HG02623 (cell line): ENCODE results near the gene CPOX.
A peak's percentile ranks its signal among the peaks of the same experiment; 100 is the strongest.
"Not testable (repeated sequence)": the region's sequence is repeated elsewhere in the genome, so short reads cannot be mapped to it uniquely, and the experiment has no call there.

Experiments used
- ATAC-seq: cut with Tn5 transposase; IDR thresholded peaks from one replicate; pipeline ENCODE4 v1.9.1; 2021; ENCODE audit warnings: moderate library complexity; ENCODE audit not compliant: unreplicated experiment

CPOX gene

DNA sequence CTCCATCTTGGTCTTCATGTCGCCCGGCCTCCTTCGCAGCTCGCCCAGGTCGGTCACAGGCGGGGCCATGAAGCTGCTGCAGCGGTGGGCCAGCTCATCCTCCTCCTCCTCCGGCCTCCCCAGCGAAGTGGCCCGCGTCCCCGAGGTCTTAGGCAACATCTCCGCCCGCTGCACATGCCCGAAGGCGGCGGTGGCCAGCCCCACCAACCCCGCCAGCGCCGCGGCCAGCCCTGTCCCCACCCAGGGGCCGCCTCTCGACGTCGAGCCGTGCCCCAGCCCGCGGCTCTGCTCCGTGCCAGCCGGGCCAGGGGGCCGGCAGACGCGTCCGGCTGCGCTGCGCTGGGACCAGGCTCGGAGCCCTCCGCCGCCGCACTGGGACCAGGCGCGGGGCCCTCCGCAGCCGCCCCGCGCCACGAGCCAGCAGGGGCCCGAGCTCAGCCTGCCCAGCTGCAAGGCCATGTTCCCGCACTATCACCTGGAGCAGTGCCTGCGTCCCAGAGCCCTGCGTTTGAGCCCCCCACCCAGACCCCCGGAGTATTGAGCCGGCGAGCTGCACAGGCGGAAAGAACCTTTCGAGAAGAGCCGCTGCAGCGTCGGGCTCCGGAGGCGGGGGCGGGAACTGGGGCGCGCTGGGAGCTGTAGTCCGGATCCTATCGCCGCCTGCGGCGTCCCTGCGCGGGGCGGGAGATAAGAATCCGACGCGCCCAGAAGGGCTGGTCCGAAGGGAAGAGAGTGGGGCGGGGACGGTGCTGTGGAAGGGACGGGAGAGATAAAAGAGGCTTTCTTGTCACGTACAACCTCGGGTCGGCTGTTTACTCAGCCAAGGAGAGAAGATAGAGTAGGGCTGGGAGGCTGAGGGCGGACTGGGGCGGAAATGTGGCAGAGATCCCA is at the start of gene CPOX:
Gene CPOX, minus strand, starts transcription at position 566 of the 891 bp plus-strand sequence. Its CDS starts 107 bp downstream, at position 459.
- peak; percentile 96 for ATAC-seq

- not testable (repeated sequence) for ATAC-seq
These were observed 49.4 kb upstream of the CPOX start for GRCh38 chr3:98642769-98643168.

GRCh38 chr3:98641756-98642155 is 48.3 kb upstream of the CPOX start:
- not testable (repeated sequence) for ATAC-seq

DNA sequence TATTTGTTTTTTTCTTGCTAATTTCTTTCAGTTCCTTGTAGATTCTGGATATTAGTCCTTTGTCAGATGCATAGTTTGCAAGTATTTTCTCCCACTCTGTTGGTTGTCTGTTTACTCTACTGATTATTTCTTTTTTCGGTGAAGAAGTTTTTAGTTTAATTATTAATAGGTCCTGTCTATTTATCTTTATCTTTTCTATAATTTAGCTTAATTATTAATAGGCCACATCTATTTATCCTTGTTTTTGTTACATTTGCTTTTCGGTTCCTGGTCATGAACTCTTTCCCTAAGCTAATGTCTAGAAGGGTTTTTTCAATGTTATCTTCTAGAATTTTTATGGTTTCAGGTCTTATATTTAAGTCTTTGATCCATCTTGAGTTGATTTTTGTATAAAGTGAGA is 45.1 kb upstream of the CPOX start:
- not testable (repeated sequence) for ATAC-seq

DNA sequence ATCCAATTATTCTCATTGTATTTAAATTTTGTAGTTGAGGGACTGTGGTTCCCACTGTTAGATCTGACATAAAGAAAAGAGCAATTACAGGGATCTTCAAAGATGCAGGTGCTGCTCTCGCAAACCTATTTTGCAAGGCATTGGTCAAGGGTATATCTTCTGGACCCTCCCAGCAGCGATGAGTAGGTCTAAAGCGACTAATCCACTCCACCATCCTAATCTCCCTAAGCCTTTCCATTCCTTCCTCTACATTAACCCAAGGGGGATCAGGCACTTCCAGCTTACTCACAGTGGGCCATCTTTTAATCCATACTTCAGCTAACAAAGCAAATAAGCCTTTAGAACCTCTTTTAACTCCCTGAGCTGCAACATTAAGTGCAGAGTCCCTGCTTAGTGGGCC is 37.0 kb upstream of the CPOX start:
- ATAC-seq = no peak

DNA sequence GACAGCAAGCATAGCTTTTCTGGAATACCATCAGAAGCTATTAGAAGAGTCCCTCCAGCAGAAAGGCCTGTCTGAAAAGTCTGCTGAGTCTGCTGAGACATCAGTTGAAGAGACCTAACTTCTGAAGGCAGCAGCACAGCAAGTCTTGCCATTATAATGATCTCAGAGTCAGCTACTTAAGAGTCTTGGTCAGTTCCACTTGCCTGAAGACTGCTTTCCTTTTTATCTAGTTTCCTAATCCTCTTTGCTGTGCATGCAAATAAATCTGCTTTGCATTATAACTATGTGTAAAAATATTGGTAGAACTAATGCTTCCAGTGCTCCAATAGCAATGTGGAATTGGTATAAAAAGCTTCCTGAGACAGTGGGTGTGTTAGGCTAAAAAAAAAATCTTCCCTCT is 34.9 kb upstream of the CPOX start:
- ATAC-seq = no peak

GRCh38 chr3:98626151-98626550 is 32.7 kb upstream of the CPOX start:
- no peak for ATAC-seq

- no peak for ATAC-seq
These were observed 30.3 kb upstream of the CPOX start for GRCh38 chr3:98623572-98624280.

GRCh38 chr3:98617841-98618240 is 24.4 kb upstream of the CPOX start:
- no peak for ATAC-seq

- no peak for ATAC-seq
These were observed 20.2 kb upstream of the CPOX start for GRCh38 chr3:98613616-98614015.

DNA sequence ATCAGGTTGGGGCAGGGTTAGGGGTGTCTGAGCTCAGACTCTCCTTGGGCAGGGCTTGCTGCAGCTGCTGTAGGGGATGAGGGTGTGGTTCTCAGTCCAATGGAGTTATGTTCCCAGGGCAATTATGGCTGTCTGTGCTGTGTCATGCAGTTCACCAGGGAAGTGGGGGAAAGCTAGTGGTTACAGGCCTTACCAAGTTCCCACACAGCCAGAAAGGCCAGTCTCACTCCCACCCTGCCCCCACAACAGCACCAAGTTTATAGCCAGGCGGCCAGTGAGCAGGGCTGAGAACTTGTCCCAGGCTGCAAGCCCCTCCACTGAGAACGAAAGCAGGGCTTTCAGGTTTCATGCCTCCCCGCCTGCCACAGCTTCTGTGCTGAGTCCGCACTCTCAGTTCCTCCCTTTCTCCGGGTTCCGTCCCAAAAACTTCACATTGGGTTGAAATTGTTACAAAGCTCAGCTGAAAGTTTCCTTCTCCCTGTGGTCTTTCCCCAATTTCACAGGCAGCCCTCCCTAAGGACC is 19.6 kb upstream of the CPOX start:
- ATAC-seq = no peak

GRCh38 chr3:98612587-98612986 is 19.2 kb upstream of the CPOX start:
- no peak for ATAC-seq

- ATAC-seq = no peak
These were observed 14.6 kb upstream of the CPOX start for GRCh38 chr3:98608029-98608428.

GRCh38 chr3:98603580-98603979 is 10.2 kb upstream of the CPOX start:
- ATAC-seq = no peak

DNA sequence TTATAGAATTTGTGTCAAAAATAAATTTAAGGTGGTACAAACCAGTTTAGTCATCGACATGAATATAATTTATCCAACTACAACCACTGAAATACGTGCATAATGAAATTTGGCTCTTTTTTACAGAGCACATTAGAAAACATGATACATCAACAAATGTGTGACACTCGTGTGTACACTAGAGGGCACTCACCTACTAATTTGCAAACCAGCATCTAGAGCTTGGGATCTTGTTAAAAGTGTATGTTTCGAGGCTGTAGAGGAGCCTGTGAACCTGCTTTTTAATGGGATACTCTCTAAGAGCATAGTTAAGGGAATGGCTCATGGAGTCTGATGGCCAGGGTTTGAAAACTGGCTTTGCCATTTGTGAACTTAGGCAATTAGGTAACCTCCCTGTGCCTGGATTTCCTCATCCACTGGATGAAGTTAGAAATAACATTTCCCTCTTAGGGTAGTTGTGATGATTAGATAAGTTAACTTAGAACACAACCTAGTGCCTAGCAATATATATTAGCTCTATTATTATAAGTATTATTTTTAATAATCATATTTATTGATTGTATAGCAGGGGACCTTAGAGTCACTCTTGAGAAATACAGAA is 8.8 kb upstream of the CPOX start:
- peak; percentile 65 for ATAC-seq

DNA sequence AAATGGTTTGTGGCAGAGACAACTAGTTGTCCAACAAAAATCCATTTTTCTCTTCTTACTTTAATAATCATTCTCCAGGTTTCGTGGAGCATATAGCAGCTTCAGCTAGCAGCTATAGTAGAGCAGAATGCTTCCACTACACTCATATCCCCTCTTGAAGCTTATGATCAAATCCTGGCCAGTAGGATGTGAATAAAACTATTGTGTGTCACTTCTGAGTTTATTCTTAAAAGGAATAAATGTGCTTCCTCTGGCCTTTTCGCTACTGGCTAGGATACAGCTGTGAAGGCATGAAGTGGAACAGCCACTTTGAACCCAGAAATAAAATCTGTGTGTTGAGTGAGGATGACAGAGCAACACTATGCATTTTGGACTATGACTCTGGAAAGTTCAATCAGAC is 7.8 kb upstream of the CPOX start:
- ATAC-seq = no peak

- ATAC-seq = peak; percentile 46
These were observed 7.1 kb upstream of the CPOX start for GRCh38 chr3:98600412-98601095.

DNA sequence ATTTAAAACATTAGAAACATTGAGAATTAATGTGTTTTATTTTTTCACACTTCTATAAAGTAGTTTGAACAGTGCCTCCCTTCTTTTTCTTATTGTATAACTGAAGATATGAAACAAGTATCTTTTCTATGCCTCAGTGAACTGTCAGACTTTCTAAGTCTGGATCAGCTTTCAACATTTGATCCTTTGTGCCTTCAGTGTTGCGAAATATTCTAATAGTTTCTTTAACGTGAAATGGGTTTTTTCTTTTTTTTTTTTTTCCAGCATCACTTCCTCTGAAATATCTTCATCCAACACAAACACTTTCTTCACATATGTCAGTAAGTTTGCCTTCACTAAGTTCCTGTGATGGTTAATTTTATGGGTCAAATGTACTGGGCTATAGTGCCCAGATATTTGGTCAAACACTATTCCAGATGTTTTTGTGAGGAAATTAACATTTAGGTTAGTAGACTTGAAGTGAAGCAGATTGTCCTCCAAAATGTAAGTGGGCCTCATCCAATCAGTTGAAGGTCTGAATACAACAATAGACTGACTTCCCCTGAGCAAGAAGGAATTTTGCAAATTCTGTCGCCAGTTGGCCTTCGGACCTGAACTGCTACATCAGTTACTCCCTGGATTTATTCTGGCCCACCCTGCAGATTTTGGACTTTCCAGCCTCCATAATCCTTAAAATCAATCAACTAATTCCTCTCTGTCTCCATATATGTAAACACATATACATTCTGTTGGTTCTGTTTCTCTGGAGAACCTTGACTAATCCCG is 6.4 kb upstream of the CPOX start:
- no peak for ATAC-seq

GRCh38 chr3:98598492-98598891 is 5.1 kb upstream of the CPOX start:
- no peak for ATAC-seq
